T47D (cell line): ENCODE results near the gene ZNF521.

ENCODE experiments used
- DNase-seq, 2 experiments: peaks; one replicate each; pipeline versions ENCODE4 v3.0.0 to v3.0.0-alpha.2; 2011 to 2012; ENCODE audit warnings: low read depth in 1 of 2, low spot score in 1 of 2
- JUND ChIP-seq: IDR thresholded peaks from 2 replicates; pipeline ENCODE4 v1.6.1; 2012; ENCODE audit warnings: low read depth
- in situ Hi-C: cut with HindIII; loops from 2 replicates; pipeline ENCODE4 v1.10.0; 2016; ENCODE audit warnings: low sequenced_read_pairs, low pct_unique_long_range_greater_than_20kb

The ZNF521 gene

GRCh38 chr18:25067275-25068025 is 284.5 kb downstream of the ZNF521 start:
- TF ChIP-seq JUND = no peak
- DNase-seq = no peak
- in situ Hi-C loops = no loop called here

- in situ Hi-C loops = no loop called here
- TF ChIP-seq JUND = no peak
- DNase-seq = no peak
Observed at GRCh38 chr18:25066516-25066915, 285.4 kb downstream of the ZNF521 start.

GRCh38 chr18:25062720-25063119 is 289.2 kb downstream of the ZNF521 start:
- in situ Hi-C loops = no loop called here
- no peak for DNase-seq
- TF ChIP-seq JUND = no peak

- DNase-seq = no peak
- no peak for TF ChIP-seq JUND
- in situ Hi-C loops = no loop called here
Observed at GRCh38 chr18:25061395-25061794, 290.6 kb downstream of the ZNF521 start.

GRCh38 chr18:25058521-25058920 is 293.4 kb downstream of the ZNF521 start:
- DNase-seq = no peak
- in situ Hi-C loops = no loop called here

GRCh38 chr18:25057491-25058050 is 294.4 kb downstream of the ZNF521 start:
- no peak for TF ChIP-seq JUND

More at GRCh38 chr18:25058521-25058920, 293.4 kb downstream of the ZNF521 start:
- TF ChIP-seq JUND = no peak

GRCh38 chr18:25056429-25056828 is 295.5 kb downstream of the ZNF521 start:
- no peak for TF ChIP-seq JUND
- in situ Hi-C loops = no loop called here

More at GRCh38 chr18:25057491-25058050, 294.4 kb downstream of the ZNF521 start:
- in situ Hi-C loops = no loop called here
- no peak for DNase-seq

GRCh38 chr18:25055076-25055475 is 296.9 kb downstream of the ZNF521 start:
- in situ Hi-C loops = no loop called here
- DNase-seq = no peak
- TF ChIP-seq JUND = no peak

More at GRCh38 chr18:25056429-25056828, 295.5 kb downstream of the ZNF521 start:
- no peak for DNase-seq

GRCh38 chr18:25053466-25053865 is 298.5 kb downstream of the ZNF521 start:
- TF ChIP-seq JUND = no peak

GRCh38 chr18:25052511-25052921 is 299.4 kb downstream of the ZNF521 start:
- in situ Hi-C loops = no loop called here
- no peak for DNase-seq
- no peak for TF ChIP-seq JUND

More at GRCh38 chr18:25053466-25053865, 298.5 kb downstream of the ZNF521 start:
- no peak for DNase-seq
- in situ Hi-C loops = no loop called here

GRCh38 chr18:25050605-25051004 is 301.4 kb downstream of the ZNF521 start:
- in situ Hi-C loops = no loop called here
- DNase-seq = no peak
- TF ChIP-seq JUND = no peak

GRCh38 chr18:25047983-25048382 is 304.0 kb downstream of the ZNF521 start:
- no peak for DNase-seq
- in situ Hi-C loops = no loop called here
- TF ChIP-seq JUND = no peak

- no peak for DNase-seq
- no peak for TF ChIP-seq JUND
- in situ Hi-C loops = no loop called here
Observed at GRCh38 chr18:25047421-25047820, 304.5 kb downstream of the ZNF521 start.
